GM20000 (cell line): ENCODE data around the gene SNTG2.

ENCODE experiments used
- DNase-seq: peaks from one replicate; pipeline ENCODE4 v3.0.0; 2012; ENCODE audit warnings: low spot score
- TF ChIP-seq, protein P1 (sequence below): IDR thresholded peaks from 2 replicates; pipeline ENCODE4 v1.5.1; 2012; ENCODE audit warnings: mild to moderate bottlenecking, control low read depth; ENCODE audit errors: extremely low read depth, missing control alignments

SNTG2 gene

DNA sequence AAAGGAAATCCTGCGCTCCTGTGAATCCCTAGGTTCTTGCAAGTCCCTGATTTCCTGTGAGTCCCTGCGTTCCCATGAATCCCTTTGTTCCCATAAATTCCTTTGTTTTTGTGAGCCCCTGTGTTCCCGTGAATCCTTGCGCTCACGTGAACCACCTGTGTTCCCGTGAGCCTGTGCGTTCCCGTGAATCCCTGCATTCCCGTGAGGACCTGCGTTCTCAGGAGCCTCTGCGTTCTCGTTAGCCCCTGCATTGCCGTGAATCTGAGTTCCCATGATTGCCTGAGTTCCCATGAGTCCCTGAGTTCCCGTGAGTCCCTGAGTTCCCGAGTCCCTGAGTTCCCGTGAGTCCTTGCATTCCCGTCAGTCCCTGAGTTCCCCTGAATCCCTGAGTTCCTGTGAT, 71.5 kb downstream of the SNTG2 start:
- DNase-seq: no peak

DNA sequence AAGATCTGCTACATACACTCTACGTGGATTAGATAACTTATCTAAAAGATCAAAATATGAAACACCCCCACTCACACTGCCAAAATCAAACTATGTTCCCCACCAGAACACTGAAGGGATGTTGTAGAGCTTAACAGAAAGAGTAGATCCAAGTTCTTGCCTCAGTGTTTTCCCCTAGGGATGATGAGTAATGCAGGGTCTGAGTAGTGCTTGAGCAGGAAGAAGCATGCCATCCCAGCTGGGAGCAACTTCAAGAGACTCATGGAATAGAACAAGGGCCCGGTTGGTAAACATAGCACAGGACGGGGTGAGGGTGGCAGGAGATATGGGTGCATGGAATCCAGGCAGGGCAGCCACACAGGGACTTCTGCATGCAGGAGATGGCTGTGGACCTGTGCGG, 74.3 kb downstream of the SNTG2 start:
- TF ChIP-seq, protein P1, sequence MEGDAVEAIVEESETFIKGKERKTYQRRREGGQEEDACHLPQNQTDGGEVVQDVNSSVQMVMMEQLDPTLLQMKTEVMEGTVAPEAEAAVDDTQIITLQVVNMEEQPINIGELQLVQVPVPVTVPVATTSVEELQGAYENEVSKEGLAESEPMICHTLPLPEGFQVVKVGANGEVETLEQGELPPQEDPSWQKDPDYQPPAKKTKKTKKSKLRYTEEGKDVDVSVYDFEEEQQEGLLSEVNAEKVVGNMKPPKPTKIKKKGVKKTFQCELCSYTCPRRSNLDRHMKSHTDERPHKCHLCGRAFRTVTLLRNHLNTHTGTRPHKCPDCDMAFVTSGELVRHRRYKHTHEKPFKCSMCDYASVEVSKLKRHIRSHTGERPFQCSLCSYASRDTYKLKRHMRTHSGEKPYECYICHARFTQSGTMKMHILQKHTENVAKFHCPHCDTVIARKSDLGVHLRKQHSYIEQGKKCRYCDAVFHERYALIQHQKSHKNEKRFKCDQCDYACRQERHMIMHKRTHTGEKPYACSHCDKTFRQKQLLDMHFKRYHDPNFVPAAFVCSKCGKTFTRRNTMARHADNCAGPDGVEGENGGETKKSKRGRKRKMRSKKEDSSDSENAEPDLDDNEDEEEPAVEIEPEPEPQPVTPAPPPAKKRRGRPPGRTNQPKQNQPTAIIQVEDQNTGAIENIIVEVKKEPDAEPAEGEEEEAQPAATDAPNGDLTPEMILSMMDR: no peak
- DNase-seq: no peak

More for the DNA sequence above, 71.5 kb downstream of the SNTG2 start:
- TF ChIP-seq, protein P1: no peak

DNA sequence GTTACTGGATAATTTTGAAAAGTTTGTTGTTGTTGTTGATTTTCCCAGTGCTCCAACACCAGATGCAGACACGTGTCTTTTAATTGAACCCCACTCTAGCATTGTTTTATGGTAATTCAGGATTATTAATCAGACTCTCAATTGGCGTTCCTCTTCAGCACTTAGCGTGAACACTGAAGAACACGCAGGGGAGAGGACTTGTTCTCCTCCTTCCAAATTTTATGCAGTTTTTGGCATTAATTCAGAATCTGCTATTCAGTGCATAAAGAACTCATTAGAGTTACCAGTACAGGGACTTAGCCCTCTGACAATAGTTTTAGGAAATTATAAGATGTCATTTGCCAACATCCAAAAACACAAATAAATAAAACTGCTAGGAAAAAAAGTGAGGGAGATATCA, 75.5 kb downstream of the SNTG2 start:
- DNase-seq: no peak
- TF ChIP-seq, protein P1: no peak

DNA sequence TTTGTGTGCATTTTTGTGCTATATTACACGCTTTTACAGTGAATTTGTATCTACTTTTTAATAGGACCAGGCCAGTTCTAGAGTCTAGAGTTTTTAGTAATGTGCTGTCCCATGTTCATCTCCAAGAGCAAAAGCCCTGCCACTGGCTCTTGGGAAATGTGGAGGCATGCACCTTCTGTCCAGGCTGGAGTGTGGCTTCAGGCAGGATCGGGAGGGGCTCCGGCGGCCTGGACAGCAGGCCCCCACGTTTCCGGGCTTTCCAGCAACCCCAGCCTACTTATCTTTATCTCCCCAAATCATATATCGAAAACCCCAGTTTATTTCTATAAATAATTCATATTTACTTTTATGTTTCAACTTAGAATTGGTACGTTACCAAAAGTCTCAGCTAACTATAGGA, 78.2 kb downstream of the SNTG2 start:
- TF ChIP-seq, protein P1: no peak
- no peak for DNase-seq

DNA sequence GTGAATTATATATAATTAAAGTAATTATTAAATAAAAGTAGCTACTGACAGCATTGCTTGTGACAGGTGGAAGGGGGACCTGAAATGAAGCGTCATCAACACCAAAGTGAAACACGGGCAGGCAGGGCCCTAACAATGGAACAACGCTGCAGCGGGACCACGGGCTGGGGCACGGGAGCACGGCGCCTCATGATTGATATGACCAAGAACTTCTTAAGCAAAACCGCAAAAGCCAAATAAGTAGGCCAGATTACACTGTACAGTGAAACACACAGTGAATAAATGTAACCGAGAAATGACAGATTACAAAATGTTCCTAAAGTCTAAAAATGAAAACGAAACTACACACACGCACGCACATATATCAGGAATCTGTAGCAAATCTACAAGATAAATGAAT, 81.4 kb downstream of the SNTG2 start:
- TF ChIP-seq, protein P1: no peak
- no peak for DNase-seq

DNA sequence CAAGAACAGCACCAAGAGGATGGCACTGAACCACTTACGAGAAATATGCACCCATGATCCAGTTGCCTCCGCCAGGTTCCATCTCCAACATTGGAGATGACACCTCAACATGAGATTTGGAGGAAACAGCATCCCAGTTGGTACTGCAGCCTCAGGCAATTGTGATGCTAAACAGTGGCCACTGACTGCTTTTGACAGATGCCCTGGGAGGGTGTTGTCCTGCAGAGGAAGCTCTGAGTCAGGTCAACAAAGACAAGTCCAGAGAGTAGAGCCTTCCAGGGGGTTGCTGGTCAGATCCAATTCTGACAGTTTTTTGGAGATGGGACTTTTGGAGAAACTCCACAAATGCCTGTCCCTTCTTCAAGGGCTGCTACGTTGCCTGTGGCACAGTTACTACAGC, 82.4 kb downstream of the SNTG2 start:
- TF ChIP-seq, protein P1: no peak
- no peak for DNase-seq

DNA sequence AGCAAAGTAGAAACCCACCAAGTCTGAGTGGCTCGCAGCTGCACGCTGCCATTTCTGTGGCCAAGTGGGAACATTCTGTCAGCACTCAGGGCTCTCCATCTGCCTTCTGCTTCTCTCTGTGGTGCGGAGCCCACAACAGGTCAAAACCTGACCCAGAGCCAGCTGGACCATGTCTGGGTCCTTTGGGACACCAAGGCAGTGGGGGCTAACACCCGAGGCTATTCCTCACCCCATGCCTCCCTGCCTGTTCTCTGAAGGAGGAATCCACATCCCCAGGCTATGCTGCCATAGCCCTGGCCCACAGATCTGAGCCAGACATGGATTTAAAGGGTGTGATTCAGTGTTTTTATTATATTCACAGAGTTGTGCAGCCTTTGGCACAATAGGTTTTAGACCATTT, 86.4 kb downstream of the SNTG2 start:
- TF ChIP-seq, protein P1: no peak
- DNase-seq: no peak
